ENCODE measurements around the gene SH3PXD2A.

Gene SH3PXD2A

DNA sequence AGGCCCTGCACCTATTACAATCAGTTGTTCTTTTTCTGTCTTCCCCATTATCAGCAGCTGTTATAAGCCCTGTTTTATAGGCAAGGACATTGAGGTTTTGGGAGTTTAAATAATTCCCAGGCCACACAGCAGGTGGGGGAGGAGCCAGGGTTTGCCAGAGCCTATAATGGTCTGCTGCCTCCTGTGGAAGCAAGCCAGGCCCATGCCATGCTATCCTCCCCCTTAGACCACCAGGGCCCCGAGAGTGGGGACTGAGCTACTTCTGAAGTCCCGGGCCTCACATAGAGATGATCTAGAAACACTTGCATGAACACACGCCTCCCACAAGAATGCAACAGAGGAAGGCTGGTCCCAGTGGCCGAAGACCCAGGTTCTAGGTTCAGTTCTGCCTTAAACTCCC, 141.7 kb downstream of the SH3PXD2A start:
- H3K4me1 ChIP-seq (ENCODE audit: control insufficient read depth, insufficient read depth, low read length) = no peaks in the 10 kb centered on the region

DNA sequence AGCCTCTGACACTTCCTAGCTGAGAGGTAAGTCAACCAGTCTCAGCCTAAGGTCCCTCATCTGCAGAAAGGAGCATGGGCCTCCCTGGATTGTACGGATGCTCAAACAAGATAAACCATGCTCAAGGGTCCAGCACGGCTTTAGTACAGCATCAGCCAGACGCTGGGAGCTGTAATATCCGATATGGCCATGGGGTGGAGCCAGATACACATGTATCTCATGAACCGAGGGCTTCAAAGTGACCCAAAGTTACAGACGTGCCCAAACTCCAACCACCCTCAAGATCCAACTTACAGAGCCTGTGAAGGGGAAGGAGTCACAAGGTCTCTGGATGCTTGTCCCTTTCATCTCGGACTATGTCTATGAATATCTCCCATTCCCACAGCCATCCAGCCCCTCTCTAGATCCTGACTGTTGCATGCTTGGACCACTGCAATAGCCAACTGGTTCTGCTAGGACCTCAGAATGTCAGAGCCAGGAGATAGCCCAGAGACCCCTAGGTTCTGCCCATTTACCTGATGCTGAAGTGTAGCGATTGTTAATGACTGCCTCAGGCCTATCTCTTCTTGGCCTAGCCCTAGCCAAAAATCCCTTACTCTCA, 142.4 kb downstream of the SH3PXD2A start:
- ChIA-PET POLR2A (interaction anchor here (0.6 to 1.4 kb wide), 2 partner anchors 175 to 210 kb away, joined by 4 to 5 read pairs; no protein-coding TSS in a partner anchor), CTCF (interaction anchor here (0.6 to 11.8 kb wide), 45 partner anchors 8 to 632 kb away, joined by 3 to 151 read pairs (median 5); partner anchors contain the start of gene SH3PXD2A)
- H3K27ac ChIP-seq (ENCODE audit: extremely low read depth, low read depth, low read length) = no peak overlapping the region
- no peaks in the 10 kb centered on the region for H3K36me3 ChIP-seq (ENCODE audit: control insufficient read depth in 2 of 2, insufficient read depth in 1 of 2, low read length in 2 of 2)
- H3K4me1 ChIP-seq (ENCODE audit: control insufficient read depth, insufficient read depth, low read length) = no peaks in the 10 kb centered on the region
- no peak overlapping the region for H3K4me3 ChIP-seq (ENCODE audit: low read depth, low read length)
- no peaks in the 10 kb centered on the region for H3K9me3 ChIP-seq (ENCODE audit: control insufficient read depth, insufficient read depth, low read depth, low read length)
- TF ChIP-seq ZNF324 (tag by site-specific recombination; IDR thresholded peaks at IDR 0.05) (no peak), RBAK (tag by site-specific recombination; IDR thresholded peaks at IDR 0.05) (no peak), ZNF184 (tag by site-specific recombination; IDR thresholded peaks at IDR 0.05) (no peak), ZNF792 (tag by site-specific recombination; IDR thresholded peaks at IDR 0.05) (no peak), ZNF624 (tag by site-specific recombination; IDR thresholded peaks at IDR 0.05) (no peak), ZEB2 (tag by site-specific recombination; IDR thresholded peaks at IDR 0.05) (no peak), HOXC10 (CRISPR knock-in tag; IDR thresholded peaks at IDR 0.05) (no peak), KLF16 (tag by site-specific recombination; IDR thresholded peaks at IDR 0.05) (no peak), SP3 (tag by site-specific recombination; IDR thresholded peaks at IDR 0.05) (0 out of 2 replicates have a peak, but pooled peaks have one; percentile 14), ZNF654 (tag by site-specific recombination; IDR thresholded peaks at IDR 0.05; ENCODE audit: low read depth) (peak; percentile 95), ZNF623 (tag by site-specific recombination; IDR thresholded peaks at IDR 0.05) (no peak), ZNF292 (tag by site-specific recombination; IDR thresholded peaks at IDR 0.05; ENCODE audit: borderline replicate concordance, low read depth) (no peak), ZNF311 (tag by site-specific recombination; IDR thresholded peaks at IDR 0.05; ENCODE audit: borderline replicate concordance) (no peak), ZNF660 (tag by site-specific recombination; IDR thresholded peaks at IDR 0.05) (peak; percentile 59; the same call in 1 of the 2 replicates), GLI4 (tag by site-specific recombination; IDR thresholded peaks at IDR 0.05) (no peak), SP7 (tag by site-specific recombination; IDR thresholded peaks at IDR 0.05) (peak; percentile 54)
- TF ChIP-seq, protein P1, sequence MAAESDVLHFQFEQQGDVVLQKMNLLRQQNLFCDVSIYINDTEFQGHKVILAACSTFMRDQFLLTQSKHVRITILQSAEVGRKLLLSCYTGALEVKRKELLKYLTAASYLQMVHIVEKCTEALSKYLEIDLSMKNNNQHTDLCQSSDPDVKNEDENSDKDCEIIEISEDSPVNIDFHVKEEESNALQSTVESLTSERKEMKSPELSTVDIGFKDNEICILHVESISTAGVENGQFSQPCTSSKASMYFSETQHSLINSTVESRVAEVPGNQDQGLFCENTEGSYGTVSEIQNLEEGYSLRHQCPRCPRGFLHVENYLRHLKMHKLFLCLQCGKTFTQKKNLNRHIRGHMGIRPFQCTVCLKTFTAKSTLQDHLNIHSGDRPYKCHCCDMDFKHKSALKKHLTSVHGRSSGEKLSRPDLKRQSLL (tag by site-specific recombination; IDR thresholded peaks at IDR 0.05) = no peak
- TF ChIP-seq, protein P2, sequence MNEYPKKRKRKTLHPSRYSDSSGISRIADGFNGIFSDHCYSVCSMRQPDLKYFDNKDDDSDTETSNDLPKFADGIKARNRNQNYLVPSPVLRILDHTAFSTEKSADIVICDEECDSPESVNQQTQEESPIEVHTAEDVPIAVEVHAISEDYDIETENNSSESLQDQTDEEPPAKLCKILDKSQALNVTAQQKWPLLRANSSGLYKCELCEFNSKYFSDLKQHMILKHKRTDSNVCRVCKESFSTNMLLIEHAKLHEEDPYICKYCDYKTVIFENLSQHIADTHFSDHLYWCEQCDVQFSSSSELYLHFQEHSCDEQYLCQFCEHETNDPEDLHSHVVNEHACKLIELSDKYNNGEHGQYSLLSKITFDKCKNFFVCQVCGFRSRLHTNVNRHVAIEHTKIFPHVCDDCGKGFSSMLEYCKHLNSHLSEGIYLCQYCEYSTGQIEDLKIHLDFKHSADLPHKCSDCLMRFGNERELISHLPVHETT (tag by site-specific recombination; IDR thresholded peaks at IDR 0.05) = 0 out of 2 replicates have a peak, but pooled peaks have one; percentile 42
- TF ChIP-seq, protein P3, sequence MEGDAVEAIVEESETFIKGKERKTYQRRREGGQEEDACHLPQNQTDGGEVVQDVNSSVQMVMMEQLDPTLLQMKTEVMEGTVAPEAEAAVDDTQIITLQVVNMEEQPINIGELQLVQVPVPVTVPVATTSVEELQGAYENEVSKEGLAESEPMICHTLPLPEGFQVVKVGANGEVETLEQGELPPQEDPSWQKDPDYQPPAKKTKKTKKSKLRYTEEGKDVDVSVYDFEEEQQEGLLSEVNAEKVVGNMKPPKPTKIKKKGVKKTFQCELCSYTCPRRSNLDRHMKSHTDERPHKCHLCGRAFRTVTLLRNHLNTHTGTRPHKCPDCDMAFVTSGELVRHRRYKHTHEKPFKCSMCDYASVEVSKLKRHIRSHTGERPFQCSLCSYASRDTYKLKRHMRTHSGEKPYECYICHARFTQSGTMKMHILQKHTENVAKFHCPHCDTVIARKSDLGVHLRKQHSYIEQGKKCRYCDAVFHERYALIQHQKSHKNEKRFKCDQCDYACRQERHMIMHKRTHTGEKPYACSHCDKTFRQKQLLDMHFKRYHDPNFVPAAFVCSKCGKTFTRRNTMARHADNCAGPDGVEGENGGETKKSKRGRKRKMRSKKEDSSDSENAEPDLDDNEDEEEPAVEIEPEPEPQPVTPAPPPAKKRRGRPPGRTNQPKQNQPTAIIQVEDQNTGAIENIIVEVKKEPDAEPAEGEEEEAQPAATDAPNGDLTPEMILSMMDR (tag by site-specific recombination; IDR thresholded peaks at IDR 0.05) = peak; percentile 73

More for the DNA sequence above, 141.7 kb downstream of the SH3PXD2A start:
- TF ChIP-seq ZNF184 (tag by site-specific recombination; IDR thresholded peaks at IDR 0.05) (no peak), GFI1B (tag by site-specific recombination; IDR thresholded peaks at IDR 0.05) (no peak), ZNF2 (tag by site-specific recombination; IDR thresholded peaks at IDR 0.05) (no peak), ZNF155 (tag by site-specific recombination; IDR thresholded peaks at IDR 0.05) (no peak), ZBTB17 (tag by site-specific recombination; IDR thresholded peaks at IDR 0.05) (no peak), ZNF623 (tag by site-specific recombination; IDR thresholded peaks at IDR 0.05) (no peak), ZNF202 (tag by site-specific recombination; IDR thresholded peaks at IDR 0.05; ENCODE audit: borderline replicate concordance) (no peak), ZNF175 (tag by site-specific recombination; IDR thresholded peaks at IDR 0.05) (no peak), HOXA7 (CRISPR knock-in tag; IDR thresholded peaks at IDR 0.05; ENCODE audit: borderline replicate concordance) (no peak), ZBTB8A (tag by site-specific recombination; IDR thresholded peaks at IDR 0.05) (no peak), KLF10 (tag by site-specific recombination; IDR thresholded peaks at IDR 0.05) (no peak), ZSCAN23 (tag by site-specific recombination; IDR thresholded peaks at IDR 0.05) (no peak), ZNF146 (tag by site-specific recombination; IDR thresholded peaks at IDR 0.05) (no peak), ZNF830 (tag by site-specific recombination; IDR thresholded peaks at IDR 0.05; ENCODE audit: low read depth) (no peak), ZFP41 (tag by site-specific recombination; IDR thresholded peaks at IDR 0.05; ENCODE audit: borderline replicate concordance) (no peak)
- TF ChIP-seq, protein P4, sequence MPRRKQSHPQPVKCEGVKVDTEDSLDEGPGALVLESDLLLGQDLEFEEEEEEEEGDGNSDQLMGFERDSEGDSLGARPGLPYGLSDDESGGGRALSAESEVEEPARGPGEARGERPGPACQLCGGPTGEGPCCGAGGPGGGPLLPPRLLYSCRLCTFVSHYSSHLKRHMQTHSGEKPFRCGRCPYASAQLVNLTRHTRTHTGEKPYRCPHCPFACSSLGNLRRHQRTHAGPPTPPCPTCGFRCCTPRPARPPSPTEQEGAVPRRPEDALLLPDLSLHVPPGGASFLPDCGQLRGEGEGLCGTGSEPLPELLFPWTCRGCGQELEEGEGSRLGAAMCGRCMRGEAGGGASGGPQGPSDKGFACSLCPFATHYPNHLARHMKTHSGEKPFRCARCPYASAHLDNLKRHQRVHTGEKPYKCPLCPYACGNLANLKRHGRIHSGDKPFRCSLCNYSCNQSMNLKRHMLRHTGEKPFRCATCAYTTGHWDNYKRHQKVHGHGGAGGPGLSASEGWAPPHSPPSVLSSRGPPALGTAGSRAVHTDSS (tag by site-specific recombination; IDR thresholded peaks at IDR 0.05) = no peak
- TF ChIP-seq, protein P5, sequence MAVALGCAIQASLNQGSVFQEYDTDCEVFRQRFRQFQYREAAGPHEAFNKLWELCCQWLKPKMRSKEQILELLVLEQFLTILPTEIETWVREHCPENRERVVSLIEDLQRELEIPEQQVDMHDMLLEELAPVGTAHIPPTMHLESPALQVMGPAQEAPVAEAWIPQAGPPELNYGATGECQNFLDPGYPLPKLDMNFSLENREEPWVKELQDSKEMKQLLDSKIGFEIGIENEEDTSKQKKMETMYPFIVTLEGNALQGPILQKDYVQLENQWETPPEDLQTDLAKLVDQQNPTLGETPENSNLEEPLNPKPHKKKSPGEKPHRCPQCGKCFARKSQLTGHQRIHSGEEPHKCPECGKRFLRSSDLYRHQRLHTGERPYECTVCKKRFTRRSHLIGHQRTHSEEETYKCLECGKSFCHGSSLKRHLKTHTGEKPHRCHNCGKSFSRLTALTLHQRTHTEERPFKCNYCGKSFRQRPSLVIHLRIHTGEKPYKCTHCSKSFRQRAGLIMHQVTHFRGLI (tag by site-specific recombination; IDR thresholded peaks at IDR 0.05) = no peak
- H3K36me3 ChIP-seq (ENCODE audit: control insufficient read depth in 2 of 2, insufficient read depth in 1 of 2, low read length in 2 of 2) = no peaks in the 10 kb centered on the region
- H3K4me3 ChIP-seq (ENCODE audit: low read depth, low read length) = no peak overlapping the region
- no peaks in the 10 kb centered on the region for H3K9me3 ChIP-seq (ENCODE audit: control insufficient read depth, insufficient read depth, low read depth, low read length)
- ChIA-PET POLR2A (interaction anchor here (1.4 kb wide), 1 partner anchor 174 kb away, joined by 4 read pairs; no protein-coding TSS in a partner anchor), CTCF (interaction anchor here (0.6 to 11.8 kb wide), 16 partner anchors 9 to 483 kb away, joined by 3 to 151 read pairs (median 6); partner anchors contain the start of gene SH3PXD2A)
- H3K27ac ChIP-seq (ENCODE audit: extremely low read depth, low read depth, low read length) = no peak overlapping the region
